Fibroblast of lung (primary cell): ENCODE measurements around the gene JDP2.

Source experiments
- EZH2 ChIP-seq: IDR thresholded peaks from 2 replicates; pipeline ENCODE4 v1.5.1; 2012; ENCODE audit warnings: low read length, control low read depth, mild to moderate bottlenecking; ENCODE audit errors: missing control alignments
- TF ChIP-seq, protein P1 (sequence below), 2 donors: IDR thresholded peaks in 1 of 2; conservative IDR thresholded peaks in 1 of 2; 1 replicate in 1 of 2; 2 replicates in 1 of 2; pipeline ENCODE4 v1.5.1; 2011 to 2012; ENCODE audit warnings: low read length in 2 of 2, control low read depth in 1 of 2, inconsistent platforms in 1 of 2, low read depth in 1 of 2, mild to moderate bottlenecking in 1 of 2

DNA sequence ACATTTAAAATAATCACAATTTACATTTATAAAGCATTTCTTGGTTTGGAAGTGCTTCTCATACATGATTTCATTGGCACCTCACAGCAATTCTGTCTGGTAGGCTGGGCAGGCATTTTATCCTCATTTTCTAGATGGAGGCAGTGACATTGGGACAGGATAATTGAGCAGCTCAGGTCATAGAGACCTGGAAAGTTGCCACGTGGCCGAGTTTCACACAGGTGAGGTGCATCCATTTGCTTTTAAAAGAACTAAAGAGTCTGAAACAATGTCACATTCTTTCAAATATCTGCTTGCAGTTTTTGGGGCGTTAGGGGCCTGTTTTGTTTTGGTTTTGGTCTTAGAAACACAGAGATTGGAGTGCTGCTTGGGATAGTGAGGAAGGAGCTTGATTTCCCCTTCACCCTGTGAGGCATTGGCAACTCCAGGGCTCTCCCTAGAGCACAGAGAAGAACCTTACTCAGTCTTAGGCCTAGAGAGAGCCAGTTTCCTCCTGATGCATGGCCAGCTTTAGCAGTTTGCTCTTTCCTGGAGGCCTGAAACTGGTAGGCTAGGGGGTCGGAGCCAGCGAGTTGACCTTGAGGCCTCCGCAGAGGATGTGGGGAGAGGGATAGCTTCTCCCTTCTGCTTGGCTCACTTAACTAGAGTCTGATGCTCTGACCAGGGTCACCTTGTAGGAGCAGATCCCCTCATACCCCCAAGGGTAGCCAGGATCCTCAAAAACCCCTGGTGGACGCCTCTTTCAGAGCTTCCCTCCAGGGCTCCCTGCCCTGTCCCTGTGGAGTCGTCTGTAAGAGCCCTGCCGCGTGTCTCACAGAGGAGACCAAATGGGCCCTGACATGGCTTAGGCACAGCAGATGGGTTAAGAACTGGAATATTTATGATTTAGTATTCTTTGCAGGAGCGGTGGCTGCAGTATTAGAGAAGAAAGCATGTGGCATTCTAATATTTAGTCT lies 34.9 kb upstream of the JDP2 start:
- TF ChIP-seq, protein P1, sequence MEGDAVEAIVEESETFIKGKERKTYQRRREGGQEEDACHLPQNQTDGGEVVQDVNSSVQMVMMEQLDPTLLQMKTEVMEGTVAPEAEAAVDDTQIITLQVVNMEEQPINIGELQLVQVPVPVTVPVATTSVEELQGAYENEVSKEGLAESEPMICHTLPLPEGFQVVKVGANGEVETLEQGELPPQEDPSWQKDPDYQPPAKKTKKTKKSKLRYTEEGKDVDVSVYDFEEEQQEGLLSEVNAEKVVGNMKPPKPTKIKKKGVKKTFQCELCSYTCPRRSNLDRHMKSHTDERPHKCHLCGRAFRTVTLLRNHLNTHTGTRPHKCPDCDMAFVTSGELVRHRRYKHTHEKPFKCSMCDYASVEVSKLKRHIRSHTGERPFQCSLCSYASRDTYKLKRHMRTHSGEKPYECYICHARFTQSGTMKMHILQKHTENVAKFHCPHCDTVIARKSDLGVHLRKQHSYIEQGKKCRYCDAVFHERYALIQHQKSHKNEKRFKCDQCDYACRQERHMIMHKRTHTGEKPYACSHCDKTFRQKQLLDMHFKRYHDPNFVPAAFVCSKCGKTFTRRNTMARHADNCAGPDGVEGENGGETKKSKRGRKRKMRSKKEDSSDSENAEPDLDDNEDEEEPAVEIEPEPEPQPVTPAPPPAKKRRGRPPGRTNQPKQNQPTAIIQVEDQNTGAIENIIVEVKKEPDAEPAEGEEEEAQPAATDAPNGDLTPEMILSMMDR (conservative IDR thresholded peaks at IDR 0.05 in 1 of 2, IDR thresholded peaks at IDR 0.05 in 1 of 2; ENCODE audit: low read depth in 1 of 2, low read length in 2 of 2), result no peak
- TF ChIP-seq EZH2, result no peak
